SU-DHL-6 (cell line): ENCODE measurements around the gene CERS1.

Experiments
- H2AFZ ChIP-seq: fragments of 200-600 bp; sonication (generic); 2 replicates; pipeline ENCODE4 v1.6.1; 2014; ENCODE audit warnings: low read depth, mild to moderate bottlenecking, moderate library complexity, mixed read lengths, antibody characterized with exemption, low read length; ENCODE audit not compliant: severe bottlenecking
- H3F3A ChIP-seq: fragments of 200-600 bp; shearing (Covaris generic); 2 replicates; pipeline ENCODE4 v1.6.0; 2016; ENCODE audit warnings: antibody characterized with exemption, mild to moderate bottlenecking; ENCODE audit not compliant: insufficient read depth
- H3K27ac ChIP-seq: fragments of 200-600 bp; sonication (generic); 2 replicates; pipeline ENCODE4 v1.5.1; 2016; ENCODE audit warnings: low read depth, mild to moderate bottlenecking, low read length, moderate library complexity, mixed read lengths
- H3K27me3 ChIP-seq: fragments of 200-600 bp; sonication (generic), shearing (Covaris generic); 2 replicates; pipeline ENCODE4 v1.6.0; 2014; ENCODE audit warnings: mild to moderate bottlenecking, low read length
- H3K36me3 ChIP-seq: fragments of 200-600 bp; sonication (generic); 2 replicates; pipeline ENCODE4 v1.6.1; 2014; ENCODE audit warnings: mild to moderate bottlenecking, low read length, mixed read lengths
- H3K4me2 ChIP-seq: fragments of 300-600, 200-600 bp; shearing (Covaris generic), sonication (generic); 2 replicates; pipeline ENCODE4 v1.6.0; 2014; ENCODE audit warnings: low read length, low read depth, mild to moderate bottlenecking; ENCODE audit not compliant: poor library complexity, severe bottlenecking
- H3K4me3 ChIP-seq: fragments of 200-600 bp; sonication (generic); 2 replicates; pipeline ENCODE4 v1.5.1; 2014; ENCODE audit warnings: antibody characterized with exemption, low read length, mild to moderate bottlenecking, mixed read lengths; ENCODE audit not compliant: insufficient read depth, poor library complexity, severe bottlenecking
- H3K79me2 ChIP-seq: fragments of 200-600 bp; sonication (generic); 2 replicates; pipeline ENCODE4 v1.6.1; 2014; ENCODE audit warnings: mild to moderate bottlenecking, low read length, moderate library complexity; ENCODE audit not compliant: insufficient read depth
- H3K9ac ChIP-seq: fragments of 200-600 bp; sonication (generic); 2 replicates; pipeline ENCODE4 v1.7.0; 2014; ENCODE audit warnings: mild to moderate bottlenecking, low read length
- H3K9me2 ChIP-seq: fragments of 200-600 bp; sonication (generic); replicated peaks from 2 replicates; pipeline ENCODE4 v1.6.1; 2014; ENCODE audit warnings: low read length; ENCODE audit not compliant: insufficient read depth
- H3K9me3 ChIP-seq: fragments of 200-600 bp; sonication (generic); 2 replicates; pipeline ENCODE4 v1.6.1; 2014; ENCODE audit warnings: low read length, mixed read lengths; ENCODE audit not compliant: insufficient read depth
- H4K20me1 ChIP-seq: fragments of 200-600 bp; sonication (generic); 2 replicates; pipeline ENCODE4 v1.6.1; 2014; ENCODE audit warnings: low read depth, mild to moderate bottlenecking, antibody characterized with exemption, low read length, moderate library complexity, mixed read lengths
- CTCF ChIP-seq: fragments of 200-600 bp; sonication (generic); IDR thresholded peaks from one replicate; pipeline ENCODE4 v1.5.1; 2017; ENCODE audit warnings: antibody characterized with exemption, mild to moderate bottlenecking, low read length, moderate library complexity; ENCODE audit not compliant: insufficient read depth, poor library complexity, severe bottlenecking
- EZH2phosphoT487 ChIP-seq: fragments of 200-600 bp; sonication (generic), shearing (Covaris generic); conservative IDR thresholded peaks from 2 replicates; pipeline ENCODE4 v1.6.1; 2018; ENCODE audit warnings: mild to moderate bottlenecking, antibody characterized with exemption, low read length, moderate library complexity, mixed read lengths

The CERS1 gene

GRCh38 chr19:18851673-18852325 lies 44.2 kb downstream of the CERS1 start:
- TF ChIP-seq CTCF (no peak), EZH2phosphoT487 (no peak)
- no peak overlapping the region for H3K4me2 ChIP-seq
- H3K79me2 ChIP-seq = peaks cover 33% of the 10 kb centered on the region
- no peaks in the 10 kb centered on the region for H3K9me3 ChIP-seq
- H3K27ac ChIP-seq = no peak overlapping the region
- peaks cover 4% of the 10 kb centered on the region; the same call in 1 of the 2 replicates for H4K20me1 ChIP-seq
- no peaks in the 10 kb centered on the region for H3F3A ChIP-seq
- H3K4me3 ChIP-seq = no peak overlapping the region
- no peaks in the 10 kb centered on the region for H3K27me3 ChIP-seq
- H3K9me2 ChIP-seq = no peaks in the 10 kb centered on the region
- H3K9ac ChIP-seq = no peak overlapping the region
- H2AFZ ChIP-seq = no peak overlapping the region
- peaks cover 10% of the 10 kb centered on the region; the same call in 1 of the 2 replicates for H3K36me3 ChIP-seq

GRCh38 chr19:18850471-18851375 lies 45.2 kb downstream of the CERS1 start:
- Histone ChIP-seq H3F3A (no peaks in the 10 kb centered on the region), H3K27me3 (no peaks in the 10 kb centered on the region), H3K4me3 (no peak overlapping the region), H3K79me2 (peaks cover 44% of the 10 kb centered on the region), H3K36me3 (peaks cover 10% of the 10 kb centered on the region; the same call in 1 of the 2 replicates), H3K9me3 (no peaks in the 10 kb centered on the region), H4K20me1 (peaks cover 4% of the 10 kb centered on the region; the same call in 1 of the 2 replicates), H3K4me2 (no peak overlapping the region), H3K27ac (no peak overlapping the region), H3K9me2 (no peaks in the 10 kb centered on the region), H2AFZ (no peak overlapping the region), H3K9ac (no peak overlapping the region)
- no peak for TF ChIP-seq CTCF

DNA sequence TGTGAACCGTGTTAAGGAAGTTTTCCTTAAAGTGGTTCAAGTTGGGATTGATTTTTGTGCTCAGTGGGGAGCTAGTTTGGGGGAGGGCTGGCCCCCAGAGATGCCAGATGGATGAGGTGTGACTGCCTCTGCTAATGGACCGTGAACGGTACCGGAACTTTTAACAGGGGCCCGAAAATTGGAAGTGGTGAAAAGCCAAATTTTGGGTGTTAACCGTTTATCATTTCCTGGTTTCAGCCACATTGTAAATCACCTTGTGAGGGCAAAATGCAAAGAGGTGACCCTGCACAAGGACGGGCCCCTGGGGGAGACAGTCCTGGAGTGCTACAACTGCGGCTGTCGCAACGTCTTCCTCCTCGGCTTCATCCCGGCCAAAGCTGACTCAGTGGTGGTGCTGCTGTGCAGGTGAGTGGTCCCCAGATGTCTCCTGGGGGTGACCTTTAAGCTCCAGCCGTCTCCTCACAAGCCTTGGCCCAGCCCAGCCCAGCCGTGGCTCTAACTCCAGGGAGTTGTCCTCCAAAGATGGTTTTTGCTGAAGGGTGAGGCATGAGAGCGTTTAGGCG lies 46.0 kb downstream of the CERS1 start:
- Histone ChIP-seq H3F3A (no peaks in the 10 kb centered on the region), H3K4me3 (no peak overlapping the region), H3K9me2 (no peaks in the 10 kb centered on the region), H2AFZ (no peak overlapping the region), H3K4me2 (no peak overlapping the region), H3K9me3 (no peaks in the 10 kb centered on the region), H3K79me2 (peaks cover 52% of the 10 kb centered on the region), H3K36me3 (peaks cover 10% of the 10 kb centered on the region; the same call in 1 of the 2 replicates), H3K9ac (no peak overlapping the region), H3K27me3 (no peaks in the 10 kb centered on the region), H4K20me1 (peaks cover 4% of the 10 kb centered on the region; the same call in 1 of the 2 replicates), H3K27ac (no peak overlapping the region)
- TF ChIP-seq CTCF = no peak
